ENCODE results near the gene UCP2. TPM values are rescaled to one million over a fixed set of nuclear protein-coding genes. Genes with fewer than 3 reads are reported as not detected.

The UCP2 gene
- total RNA-seq, 1 donor from 2014 or later, result 6.1 TPM

GRCh38 chr11:73972620-73973449 lies 9.8 kb downstream of the UCP2 start:
- DNase-seq (ENCODE audit: low spot score) (no peak), ATAC-seq (no peak)

- ATAC-seq, result no peak
Observed at GRCh38 chr11:73972187-73972586, 10.5 kb downstream of the UCP2 start.

GRCh38 chr11:73971175-73971719 lies 11.4 kb downstream of the UCP2 start:
- ATAC-seq, result no peak
- no peak for DNase-seq (ENCODE audit: low spot score)

More at GRCh38 chr11:73972187-73972586, 10.5 kb downstream of the UCP2 start:
- no peak for DNase-seq (ENCODE audit: low spot score)

DNA sequence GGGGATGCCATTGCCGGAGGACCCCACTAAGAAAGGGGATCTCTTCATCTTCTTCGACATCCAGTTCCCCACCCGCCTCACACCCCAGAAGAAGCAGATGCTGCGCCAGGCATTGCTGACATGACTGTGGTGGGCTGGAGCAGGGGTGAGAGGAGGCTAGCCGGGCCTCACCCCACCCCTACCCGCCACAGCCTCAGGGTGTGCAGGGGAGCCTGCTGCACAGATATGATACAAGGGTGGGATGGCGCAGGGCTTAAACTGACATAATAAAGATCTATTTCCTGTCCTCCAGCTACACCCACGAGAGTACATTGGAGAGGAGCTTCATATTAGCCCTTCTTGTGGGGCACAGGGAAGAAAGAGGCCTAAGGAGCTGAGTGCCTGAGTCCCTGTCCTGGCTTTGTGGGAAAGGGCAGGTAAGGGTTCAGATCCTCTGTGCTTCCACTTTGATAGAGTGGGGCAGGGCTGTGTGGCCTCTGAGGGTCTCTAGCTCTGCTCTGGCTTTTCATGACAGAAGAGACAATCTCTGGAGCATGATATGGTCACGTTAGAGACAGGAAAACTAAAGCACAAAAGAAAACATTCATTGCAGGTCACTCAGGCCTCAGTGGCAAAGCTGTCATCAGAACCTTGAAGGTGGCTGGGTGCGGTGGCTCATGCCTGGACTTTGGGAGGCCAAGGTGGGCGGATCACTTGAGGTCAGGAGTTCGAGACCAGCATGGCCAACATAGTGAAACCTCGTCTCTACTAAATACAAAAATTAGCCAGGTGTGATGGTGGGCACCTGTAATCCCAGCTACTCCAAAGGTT lies 12.4 kb downstream of the UCP2 start:
- DNase-seq (ENCODE audit: low spot score), result no peak
- no peak for ATAC-seq

DNA sequence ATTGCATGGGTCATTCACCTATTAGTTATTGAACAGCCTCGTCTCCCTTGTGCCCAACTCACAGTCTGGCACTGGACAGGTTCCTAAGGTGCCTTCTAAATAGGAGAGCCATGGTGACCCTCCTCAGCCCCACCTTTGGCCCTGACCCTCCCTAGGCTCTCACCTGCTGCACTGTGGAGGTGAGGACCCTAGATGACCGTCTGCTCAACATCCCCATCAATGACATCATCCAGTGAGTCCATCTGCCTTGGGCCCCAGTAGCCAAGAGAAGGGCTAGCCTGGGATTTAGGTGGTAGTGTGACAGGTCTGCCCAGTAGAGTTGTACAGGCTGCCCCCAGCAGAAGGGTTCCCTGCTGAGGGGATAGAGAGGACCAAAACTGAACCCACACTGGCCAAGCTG lies 13.6 kb downstream of the UCP2 start:
- no peak for ATAC-seq

GRCh38 chr11:73968356-73968966 lies 14.2 kb downstream of the UCP2 start:
- DNase-seq (ENCODE audit: low spot score) (no peak), ATAC-seq (no peak)

More for the DNA sequence above, 13.6 kb downstream of the UCP2 start:
- no peak for DNase-seq (ENCODE audit: low spot score)

DNA sequence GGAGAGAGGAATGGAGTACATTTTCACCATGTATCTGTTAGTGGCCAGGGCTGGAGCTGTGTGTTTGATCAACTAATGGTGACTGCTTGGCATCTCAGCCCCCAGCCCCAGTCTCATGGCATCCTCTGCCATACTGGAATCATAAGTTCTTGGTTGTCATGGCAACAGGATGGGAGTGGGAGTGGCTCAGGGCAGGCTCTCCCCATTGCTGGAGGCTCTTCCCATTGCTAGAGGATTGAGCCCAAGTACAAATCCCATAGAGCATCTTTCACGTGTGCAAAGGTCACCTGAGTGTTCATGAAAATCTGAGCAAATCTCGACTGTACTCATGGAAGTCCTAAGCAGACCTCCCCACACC lies 16.9 kb downstream of the UCP2 start:
- ATAC-seq, result no peak
- no peak for DNase-seq (ENCODE audit: low spot score)

DNA sequence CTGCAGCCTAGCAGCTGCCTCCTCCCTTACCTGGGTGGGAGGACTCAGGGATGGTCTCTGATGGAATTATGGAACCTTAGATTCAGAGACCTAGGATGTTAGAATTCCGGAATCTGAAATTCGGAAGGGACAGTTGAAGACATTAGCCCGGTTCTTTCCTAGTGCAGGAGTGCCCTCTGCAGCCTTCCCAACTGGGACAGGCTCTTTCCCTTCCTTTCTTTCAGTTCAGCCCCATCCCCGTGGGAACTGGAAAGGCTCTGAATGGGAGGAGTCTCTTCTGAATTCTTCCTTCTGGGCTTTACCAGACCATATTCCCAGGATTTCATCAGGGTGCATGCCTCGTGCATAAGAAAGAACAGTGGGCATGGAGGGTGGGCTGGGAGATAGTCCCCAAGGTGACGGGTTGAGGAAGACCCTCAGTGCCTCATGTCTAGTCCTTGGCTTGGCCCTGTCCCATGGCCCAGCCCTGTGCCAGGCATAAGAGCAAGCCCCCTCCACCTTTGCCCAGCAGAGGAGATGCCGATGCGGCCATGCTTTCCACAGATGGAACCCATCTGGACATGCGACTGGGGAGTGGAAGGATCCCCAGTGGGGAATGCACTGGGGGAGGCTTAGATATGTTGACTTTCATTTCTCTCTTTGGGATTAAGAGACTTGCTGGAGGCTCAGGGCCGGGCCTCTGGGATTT lies 17.4 kb downstream of the UCP2 start:
- DNase-seq (ENCODE audit: low spot score) (no peak), ATAC-seq (no peak)

DNA sequence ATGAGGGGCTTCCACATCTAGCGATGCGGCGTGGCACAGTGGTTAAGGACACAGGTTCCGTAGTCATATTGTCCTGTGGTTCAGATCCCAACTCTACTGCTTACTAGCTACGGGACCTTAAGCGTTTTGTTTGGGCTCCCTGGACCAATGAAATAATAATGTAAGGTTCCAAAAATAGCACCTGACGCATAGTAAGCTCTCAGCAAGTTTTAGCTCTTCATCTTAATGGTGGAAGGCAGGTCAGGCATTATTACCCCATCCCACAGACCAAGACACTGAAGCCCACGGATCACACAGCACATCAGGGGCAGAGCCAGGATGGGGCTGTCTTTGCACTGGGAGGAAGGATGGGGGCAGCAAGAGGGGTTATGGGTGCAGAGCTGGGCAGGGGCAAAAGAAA lies 18.8 kb downstream of the UCP2 start:
- no peak for DNase-seq (ENCODE audit: low spot score)

GRCh38 chr11:73962101-73962705 lies 20.4 kb downstream of the UCP2 start:
- DNase-seq (ENCODE audit: low spot score) (no peak), ATAC-seq (no peak)

More for the DNA sequence above, 18.8 kb downstream of the UCP2 start:
- ATAC-seq, result no peak

GRCh38 chr11:73961321-73961720 lies 21.3 kb downstream of the UCP2 start:
- ATAC-seq, result no peak
- DNase-seq (ENCODE audit: low spot score), result no peak

DNA sequence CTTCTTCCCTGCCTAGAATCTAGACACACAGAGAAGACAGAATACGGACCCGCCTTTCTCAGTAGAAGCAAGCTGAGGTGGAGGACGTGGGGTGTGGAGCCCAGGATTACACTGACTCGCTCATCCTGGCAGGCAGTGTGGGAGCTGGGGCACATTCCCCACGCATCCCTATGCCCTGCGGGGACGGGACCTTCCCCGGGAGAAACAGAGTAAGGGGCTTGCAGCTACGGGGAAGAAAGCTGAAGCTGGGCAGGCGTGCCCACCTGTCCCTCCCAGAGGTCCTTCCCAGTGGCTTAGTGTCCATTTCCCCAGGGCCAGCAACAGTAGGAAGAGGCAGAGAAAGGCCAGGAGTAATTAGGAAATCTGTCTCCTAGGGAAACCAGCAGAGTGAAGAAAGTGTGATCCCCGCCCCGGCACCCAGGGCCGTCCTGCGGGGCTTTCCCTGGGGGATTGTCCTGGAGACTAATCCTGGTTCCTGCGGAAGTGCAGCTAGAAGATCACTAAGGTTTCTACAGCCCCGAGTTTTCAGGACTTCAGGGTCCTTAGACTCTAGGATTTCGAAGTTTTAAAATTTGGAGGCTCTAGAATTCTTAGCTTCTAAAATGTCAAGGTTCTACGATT lies 24.0 kb downstream of the UCP2 start:
- no peak for DNase-seq (ENCODE audit: low spot score)
- no peak for ATAC-seq

GRCh38 chr11:73957654-73958361 lies 24.8 kb downstream of the UCP2 start:
- no peak for ATAC-seq

GRCh38 chr11:73956876-73957653 lies 25.6 kb downstream of the UCP2 start:
- ATAC-seq, result no peak
- no peak for DNase-seq (ENCODE audit: low spot score)

More at GRCh38 chr11:73957654-73958361, 24.8 kb downstream of the UCP2 start:
- no peak for DNase-seq (ENCODE audit: low spot score)

DNA sequence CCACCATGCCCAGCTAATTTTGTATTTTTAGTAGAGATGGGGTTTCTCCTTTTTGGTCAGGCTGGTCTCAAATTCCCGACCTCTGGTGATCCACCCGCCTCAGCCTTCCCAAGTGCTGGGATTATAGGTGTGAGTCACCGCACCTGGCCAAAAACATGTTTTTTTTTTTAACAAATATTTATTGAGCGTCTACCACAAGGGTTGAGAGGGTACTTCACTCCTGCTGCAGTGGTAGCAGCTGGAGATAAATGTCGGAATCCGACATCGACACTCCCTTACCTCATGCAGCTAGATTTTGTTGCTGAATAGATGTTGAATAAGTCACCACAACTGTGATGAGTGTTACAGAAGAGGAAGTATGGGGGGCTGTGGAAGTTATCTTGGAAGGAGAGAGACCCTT lies 30.8 kb downstream of the UCP2 start:
- no peak for DNase-seq (ENCODE audit: low spot score)
- no peak for ATAC-seq

DNA sequence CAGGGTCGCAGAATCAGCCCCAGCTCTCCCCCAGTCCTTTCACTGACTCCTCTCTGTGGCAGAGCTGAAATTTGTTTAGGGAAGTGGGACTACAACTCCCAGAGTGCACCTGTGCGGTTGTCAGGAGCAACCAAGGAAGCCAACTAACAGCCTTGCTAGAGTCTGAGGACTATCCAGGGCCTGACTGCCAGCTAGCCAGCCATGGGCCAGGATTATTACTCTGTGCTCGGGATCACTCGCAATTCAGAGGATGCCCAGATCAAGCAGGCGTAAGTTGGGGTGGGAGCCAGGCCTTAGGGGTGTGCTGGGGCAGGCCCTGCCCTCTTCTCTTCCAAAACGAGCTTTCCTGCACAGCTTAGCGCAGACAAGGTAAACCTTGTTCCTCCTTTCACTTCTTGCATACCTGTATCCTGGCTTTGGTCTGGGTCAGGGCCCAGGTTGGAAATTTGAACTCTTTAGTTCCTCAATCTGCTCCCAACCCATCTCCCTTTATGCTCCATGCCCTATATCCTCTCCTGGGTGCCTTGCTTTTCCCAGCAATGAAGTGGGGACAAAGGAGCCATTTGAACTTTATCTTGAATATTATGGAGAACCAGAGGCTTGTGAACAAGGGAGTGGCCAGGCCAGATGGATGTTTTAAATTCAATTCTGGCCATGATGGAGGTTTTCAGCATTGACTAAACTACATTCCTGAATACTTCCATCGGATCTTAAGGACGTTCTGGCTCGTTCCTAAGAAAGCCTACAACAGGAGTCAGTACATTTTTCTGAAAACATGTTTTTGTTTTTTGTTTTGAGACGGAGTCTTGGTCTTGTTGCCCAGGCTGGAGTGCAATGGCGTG lies 31.6 kb downstream of the UCP2 start, which contains the start of gene DNAJB13:
Gene DNAJB13 (plus strand): TSS at position 158 of the 842 bp plus-strand sequence. CDS start 44 bp downstream, at position 202.
- DNase-seq (ENCODE audit: low spot score) (no peak), ATAC-seq (peak; percentile 51)

DNA sequence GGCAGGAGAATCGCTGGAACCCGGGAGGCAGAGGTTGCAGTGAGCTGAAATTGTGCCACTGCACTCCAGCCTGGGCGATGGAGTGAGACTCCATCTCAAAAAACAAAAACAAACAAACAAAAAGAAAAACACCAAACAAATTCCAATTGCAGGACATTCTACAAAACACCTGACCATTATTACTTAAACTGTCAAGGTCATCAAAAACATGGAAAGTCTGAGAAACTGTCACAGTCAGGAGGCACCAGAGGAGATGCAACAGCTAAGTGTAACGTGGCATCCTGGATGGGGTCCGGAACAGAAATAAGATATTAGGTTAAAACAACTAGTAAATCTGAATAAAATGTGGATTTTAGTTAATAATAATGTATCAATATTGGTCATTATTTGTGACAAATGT lies 32.7 kb downstream of the UCP2 start:
- ATAC-seq (no peak), DNase-seq (ENCODE audit: low spot score) (no peak)

Measured in left lobe of liver (tissue), 2 donors.